Renal pelvis (tissue), 4 donors: Measurements from ENCODE around the gene CCDC160. TPM values are rescaled to one million over a fixed set of nuclear protein-coding genes. Genes with fewer than 3 reads are reported as not detected.
"Not testable (repeated sequence)": the region's sequence is repeated elsewhere in the genome, so short reads cannot be mapped to it uniquely, and the experiment has no call there.

ENCODE experiments used
- DNase-seq: peaks from one replicate; pipeline ENCODE4 v3.0.0-alpha.2; 2013
- polyA plus RNA-seq, 3 donors: library from polyadenylated mRNA; unstranded; fragments of 120-200 nt; gene quantifications; one replicate each; pipeline ENCODE4 v1.2.1, GENCODE V29; 2013; ENCODE audit not compliant: insufficient read length in 3 of 3

Gene CCDC160
- polyA plus RNA-seq, 3 donors = 8.4 to 11.7 (median 10.6) TPM

DNA sequence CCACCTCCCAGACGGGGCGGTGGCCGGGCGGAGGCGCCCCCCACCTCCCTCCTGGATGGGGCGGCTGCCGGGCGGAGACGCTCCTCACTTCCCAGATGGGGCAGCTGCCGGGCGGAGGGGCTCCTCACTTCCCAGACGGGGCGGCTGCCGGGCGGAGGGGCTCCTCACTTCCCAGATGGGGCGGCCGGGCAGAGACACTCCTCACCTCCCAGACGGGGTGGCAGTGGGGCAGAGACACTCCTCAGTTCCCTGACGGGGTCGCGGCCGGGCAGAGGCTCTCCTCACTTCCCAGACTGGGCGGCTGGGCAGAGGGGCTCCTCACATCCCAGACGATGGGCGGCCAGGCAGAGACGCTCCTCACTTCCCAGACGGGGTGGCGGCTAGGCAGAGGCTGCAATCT, 49.0 kb downstream of the CCDC160 start:
- DNase-seq = not testable (repeated sequence)

DNA sequence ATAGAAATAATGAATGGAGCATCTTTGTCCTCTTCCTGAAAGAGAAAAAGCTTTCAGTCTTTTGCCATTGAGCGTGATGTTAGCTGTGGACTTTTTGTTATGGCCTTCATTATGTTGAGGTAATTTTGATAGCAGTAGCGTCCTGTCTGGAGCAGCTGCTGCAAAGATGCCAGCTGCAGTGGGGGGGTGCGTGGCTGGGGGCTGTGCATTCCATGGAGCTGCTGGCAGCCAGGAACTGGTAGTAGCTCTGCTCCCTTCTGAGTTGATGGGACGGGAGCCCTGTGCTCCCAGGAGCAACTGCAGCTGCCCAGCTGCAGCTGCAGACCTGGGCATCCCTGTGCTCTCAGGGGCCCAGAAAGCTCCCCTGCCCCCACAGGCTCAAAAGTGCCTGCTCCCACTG, 50.4 kb downstream of the CCDC160 start:
- DNase-seq = no peak

DNA sequence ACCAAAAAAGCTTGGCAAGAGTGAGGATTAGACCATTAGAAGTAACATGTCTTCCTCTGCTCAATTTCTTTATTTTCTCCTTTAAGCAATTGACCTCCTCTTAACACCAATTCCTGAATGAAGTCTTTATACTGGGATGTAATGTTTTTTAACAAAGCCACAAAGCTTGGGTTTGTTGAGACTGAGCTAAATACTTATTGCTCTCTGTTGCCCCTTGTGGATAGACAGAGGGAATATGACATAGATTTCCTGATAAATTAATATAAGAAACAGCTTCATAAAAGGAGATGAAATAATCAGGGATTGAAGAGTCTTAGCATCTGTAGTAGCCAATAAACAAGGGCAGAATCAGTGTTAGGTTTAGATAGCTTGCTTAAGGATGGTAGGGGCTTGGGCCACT, 57.6 kb downstream of the CCDC160 start:
- no peak for DNase-seq

Other genes starting within 250 kb of the CCDC160 start
- 10 to 100 TPM; 50.8 to 51.7 (median 51.0) TPM for gene PHF6, start 136.1 kb downstream of the CCDC160 start, polyA plus RNA-seq
- 10 to 100 TPM; 37.0 to 42.0 (median 39.7) TPM for gene HPRT1, start 223.0 kb downstream of the CCDC160 start, polyA plus RNA-seq